ENCODE results near the gene PCED1B.

DNA sequence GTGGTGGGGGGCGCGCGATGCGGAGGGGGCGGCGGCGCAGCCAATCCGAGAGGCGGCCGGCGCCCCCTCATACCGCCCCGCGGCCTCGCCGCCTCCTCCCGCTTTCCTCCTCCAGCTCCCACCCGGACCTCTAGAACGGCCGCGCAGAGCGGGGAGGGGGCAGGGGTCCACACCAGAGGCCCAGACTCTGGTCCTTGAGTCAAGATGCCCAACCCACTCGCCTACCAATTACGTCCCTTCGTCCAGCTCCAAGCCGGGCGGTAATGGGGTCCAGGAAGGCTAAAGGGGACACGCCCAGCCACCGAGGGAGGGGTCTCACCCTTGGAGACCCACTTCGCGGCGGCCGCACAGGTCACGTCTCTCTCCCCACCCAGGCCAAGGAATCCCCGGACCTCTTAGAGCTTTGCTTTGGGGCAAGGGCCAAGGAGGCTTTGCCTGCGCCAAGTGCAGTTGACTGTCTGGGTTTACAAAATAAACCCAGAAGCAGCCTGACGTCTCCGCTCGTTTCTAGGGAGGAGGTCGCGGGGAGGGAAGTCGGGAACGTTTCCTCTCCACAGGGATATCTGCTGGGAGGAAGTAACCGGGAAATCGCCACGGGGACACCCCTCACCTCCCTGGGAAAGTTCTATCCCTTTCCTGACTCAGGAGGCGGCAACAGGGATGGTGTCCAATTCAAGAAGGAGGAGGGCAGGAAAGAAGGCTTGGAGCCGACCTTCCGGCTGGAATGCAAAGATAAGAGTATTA, 732 bp downstream of the PCED1B start:
- TF ChIP-seq, protein P1, sequence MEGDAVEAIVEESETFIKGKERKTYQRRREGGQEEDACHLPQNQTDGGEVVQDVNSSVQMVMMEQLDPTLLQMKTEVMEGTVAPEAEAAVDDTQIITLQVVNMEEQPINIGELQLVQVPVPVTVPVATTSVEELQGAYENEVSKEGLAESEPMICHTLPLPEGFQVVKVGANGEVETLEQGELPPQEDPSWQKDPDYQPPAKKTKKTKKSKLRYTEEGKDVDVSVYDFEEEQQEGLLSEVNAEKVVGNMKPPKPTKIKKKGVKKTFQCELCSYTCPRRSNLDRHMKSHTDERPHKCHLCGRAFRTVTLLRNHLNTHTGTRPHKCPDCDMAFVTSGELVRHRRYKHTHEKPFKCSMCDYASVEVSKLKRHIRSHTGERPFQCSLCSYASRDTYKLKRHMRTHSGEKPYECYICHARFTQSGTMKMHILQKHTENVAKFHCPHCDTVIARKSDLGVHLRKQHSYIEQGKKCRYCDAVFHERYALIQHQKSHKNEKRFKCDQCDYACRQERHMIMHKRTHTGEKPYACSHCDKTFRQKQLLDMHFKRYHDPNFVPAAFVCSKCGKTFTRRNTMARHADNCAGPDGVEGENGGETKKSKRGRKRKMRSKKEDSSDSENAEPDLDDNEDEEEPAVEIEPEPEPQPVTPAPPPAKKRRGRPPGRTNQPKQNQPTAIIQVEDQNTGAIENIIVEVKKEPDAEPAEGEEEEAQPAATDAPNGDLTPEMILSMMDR (IDR thresholded peaks at IDR 0.05; ENCODE audit: insufficient read depth, low read length, poor library complexity, severe bottlenecking), result no peak
- no peak for TF ChIP-seq EZH2phosphoT487 (conservative IDR thresholded peaks at IDR 0.05; ENCODE audit: low read length)
